GM19193 (cell line): ENCODE results near the gene SC5D.
A peak's percentile ranks its signal among the peaks of the same experiment; 100 is the strongest.

ENCODE experiments used
- POLR2A ChIP-seq: IDR thresholded peaks from 4 replicates; pipeline ENCODE4 v1.6.1; 2011; ENCODE audit not compliant: insufficient read depth, insufficient read length; ENCODE audit errors: extremely low read depth

The SC5D gene, protein sequence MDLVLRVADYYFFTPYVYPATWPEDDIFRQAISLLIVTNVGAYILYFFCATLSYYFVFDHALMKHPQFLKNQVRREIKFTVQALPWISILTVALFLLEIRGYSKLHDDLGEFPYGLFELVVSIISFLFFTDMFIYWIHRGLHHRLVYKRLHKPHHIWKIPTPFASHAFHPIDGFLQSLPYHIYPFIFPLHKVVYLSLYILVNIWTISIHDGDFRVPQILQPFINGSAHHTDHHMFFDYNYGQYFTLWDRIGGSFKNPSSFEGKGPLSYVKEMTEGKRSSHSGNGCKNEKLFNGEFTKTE

GRCh38 chr11:121292495-121293287 is at the start of gene SC5D:
TSS of gene SC5D (plus strand) at chr11:121292771. CDS start at chr11:121303376, 10,605 bp downstream.
- peak; percentile 91 for TF ChIP-seq POLR2A

GRCh38 chr11:121244884-121245283 is 47.7 kb upstream of the SC5D start:
- TF ChIP-seq POLR2A: no peak

DNA sequence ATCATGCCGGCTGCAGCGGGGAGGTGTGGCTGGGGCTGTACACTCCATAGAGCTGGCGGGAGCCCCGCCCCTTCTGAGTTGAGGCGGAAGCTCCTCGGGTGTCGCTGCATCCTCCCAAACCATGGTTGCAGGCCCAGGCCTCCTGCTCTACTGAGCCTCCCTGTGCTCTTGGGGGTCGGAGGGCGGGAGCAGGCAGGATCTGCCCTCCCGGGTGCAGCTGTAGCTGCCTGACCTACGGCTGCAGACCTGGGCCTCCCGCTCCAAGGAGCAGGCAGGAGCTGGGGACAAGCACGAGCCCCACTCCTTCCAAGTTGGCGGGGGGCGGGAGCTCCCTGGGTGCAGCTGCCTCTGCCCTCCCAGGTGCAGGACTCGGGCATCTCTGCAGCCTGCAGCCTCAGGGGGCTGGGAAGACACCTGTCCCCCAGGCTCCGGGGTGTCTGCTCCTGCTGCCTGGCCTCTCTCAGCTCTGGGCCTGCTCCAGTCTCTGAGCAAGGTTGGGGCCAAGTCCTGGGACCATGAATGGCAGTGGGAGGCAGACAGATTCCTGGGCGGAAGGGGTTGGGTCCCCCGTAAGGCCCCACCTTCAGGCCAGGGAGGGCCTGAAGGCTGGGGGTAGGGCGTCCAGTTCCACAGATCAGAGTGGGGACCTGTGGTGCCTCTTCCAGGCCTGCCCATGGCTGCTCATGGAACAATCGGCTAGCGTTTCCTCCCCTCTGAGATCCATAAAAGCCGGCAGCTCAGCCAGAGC is 46.4 kb upstream of the SC5D start:
- TF ChIP-seq POLR2A: no peak

DNA sequence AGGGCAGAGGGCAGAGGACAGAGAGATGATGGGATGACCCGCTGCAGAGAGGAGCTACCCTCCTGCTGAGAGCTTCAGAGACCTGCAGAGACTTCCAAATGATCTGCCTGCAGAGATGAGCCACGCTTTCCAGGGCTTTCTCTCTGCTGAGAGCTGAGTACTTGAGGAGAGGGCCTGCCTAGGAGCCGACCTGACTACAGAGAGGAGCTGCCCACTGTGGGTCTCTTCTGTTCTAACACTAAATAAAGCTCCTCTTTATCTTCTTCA is 45.9 kb upstream of the SC5D start:
- TF ChIP-seq POLR2A: no peak

DNA sequence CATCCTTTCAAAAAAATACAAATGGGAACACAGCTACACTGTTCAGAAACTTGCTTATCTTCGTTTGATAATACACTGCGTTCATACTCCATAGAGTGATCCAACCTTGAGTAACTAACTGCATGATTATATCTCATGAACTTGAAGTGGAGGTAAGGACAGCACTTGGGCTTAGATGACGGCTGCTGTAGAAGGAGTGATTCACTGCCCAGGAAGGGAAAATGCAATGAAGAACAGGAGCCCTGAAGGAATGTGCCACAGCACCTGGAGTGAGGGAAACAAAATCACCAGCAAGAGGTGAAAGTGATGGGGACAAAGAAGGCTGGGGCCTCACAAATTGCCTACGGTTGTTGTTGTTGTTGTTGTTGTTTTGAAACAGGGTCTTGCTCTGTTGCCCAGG is 44.1 kb upstream of the SC5D start:
- no peak for TF ChIP-seq POLR2A

DNA sequence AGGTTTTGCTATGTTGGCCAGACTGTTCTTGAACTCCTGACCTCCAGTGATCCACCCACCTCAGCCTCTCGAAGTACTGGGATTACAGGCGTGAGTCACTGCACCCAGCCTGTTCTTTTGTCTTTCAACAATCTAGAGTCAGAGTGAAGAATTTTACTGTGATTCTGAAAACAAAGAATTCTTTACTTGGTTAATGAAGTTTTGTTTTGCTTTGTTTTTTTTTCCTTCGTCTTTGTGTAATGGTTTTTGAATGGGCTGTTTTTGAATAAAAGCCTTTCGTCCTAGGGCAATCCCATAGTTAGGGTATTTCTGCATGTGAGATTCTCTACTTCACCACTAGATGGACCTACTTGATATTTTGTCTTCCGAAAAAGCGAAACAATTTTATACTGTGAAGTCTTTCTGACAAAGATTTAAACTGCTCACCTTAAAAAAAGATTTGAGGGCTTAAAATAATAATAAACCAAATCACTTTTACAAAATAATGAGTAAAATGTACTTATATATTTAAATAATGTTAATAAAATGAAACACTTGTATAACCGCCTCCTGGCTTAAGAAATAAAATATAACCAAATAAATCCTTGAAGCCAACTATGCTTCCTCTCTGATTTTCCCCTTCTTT is 43.4 kb upstream of the SC5D start:
- no peak for TF ChIP-seq POLR2A

GRCh38 chr11:121250843-121251242 is 41.7 kb upstream of the SC5D start:
- TF ChIP-seq POLR2A: no peak

DNA sequence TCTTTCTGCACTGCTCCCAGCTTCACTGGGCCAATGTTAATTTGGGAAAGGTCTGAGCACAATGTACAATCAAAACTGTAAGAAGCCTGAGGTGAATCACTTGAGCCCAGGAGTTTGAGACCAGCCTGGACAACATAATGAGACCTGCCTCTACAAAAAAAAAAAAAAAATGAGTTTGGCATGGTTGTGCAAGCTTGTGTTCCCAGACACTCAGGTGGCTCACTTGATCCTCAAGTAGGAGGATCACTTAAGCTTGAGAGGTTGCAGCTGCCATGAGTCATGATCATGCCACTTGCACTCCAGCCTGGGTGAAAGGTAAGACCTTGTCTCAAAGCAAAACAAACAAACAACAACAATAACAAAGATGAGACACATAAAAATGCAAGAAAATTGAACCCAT is 38.6 kb upstream of the SC5D start:
- TF ChIP-seq POLR2A: no peak

- no peak for TF ChIP-seq POLR2A
Measured at GRCh38 chr11:121254756-121255155, 37.8 kb upstream of the SC5D start.

DNA sequence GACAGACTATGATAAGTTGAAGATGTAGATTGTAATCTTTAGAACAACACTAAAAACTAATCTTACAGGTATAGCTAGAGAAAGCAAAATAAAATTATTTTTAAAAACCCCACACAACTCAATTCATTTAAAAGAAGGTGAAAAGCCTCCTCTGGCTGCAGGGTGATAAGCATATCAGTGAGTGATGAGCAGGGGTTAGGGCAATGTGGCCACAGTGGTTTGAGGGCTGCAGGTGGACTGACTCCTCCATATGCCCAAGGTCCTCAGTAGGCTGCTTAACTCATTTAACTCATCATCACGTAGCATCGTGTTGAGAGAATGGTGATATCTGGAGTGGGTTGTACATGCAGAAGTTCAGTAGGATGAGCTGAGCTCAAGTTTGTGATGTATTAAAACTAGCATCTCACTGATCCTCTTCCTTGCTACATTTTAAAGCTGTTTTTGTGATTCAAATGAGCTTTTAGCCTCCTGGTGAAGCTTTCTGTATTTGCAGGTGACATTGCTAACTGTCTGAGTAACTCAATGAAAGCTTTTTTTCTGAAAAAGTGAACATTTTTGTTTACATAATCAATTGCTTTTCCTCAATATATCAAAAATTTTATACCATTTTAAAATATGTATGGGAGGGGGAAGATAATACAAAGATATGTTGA is 37.0 kb upstream of the SC5D start:
- no peak for TF ChIP-seq POLR2A

DNA sequence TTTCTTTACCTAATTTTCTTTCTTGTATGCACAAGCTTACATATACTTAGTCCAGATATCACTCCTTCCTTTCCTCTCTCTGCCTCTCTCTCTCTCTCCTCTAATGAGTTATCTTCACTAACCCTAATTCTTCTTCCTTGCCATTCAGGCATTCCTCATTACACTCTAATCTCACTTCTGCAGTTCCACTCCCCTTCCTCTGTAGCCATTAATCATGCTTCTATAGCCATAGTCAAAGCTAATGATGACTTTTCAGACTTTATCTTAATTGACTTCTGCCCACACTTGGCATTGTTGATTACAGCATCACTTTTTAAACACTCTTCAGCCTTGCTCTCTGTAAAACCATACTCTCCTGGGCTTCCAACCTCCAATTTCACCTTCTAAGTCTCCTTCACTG is 35.3 kb upstream of the SC5D start:
- TF ChIP-seq POLR2A: no peak

- no peak for TF ChIP-seq POLR2A
Measured at GRCh38 chr11:121257976-121258375, 34.6 kb upstream of the SC5D start.

- TF ChIP-seq POLR2A: no peak
Measured at GRCh38 chr11:121265586-121265985, 27.0 kb upstream of the SC5D start.

- TF ChIP-seq POLR2A: no peak
Measured at GRCh38 chr11:121268581-121268980, 24.0 kb upstream of the SC5D start.

DNA sequence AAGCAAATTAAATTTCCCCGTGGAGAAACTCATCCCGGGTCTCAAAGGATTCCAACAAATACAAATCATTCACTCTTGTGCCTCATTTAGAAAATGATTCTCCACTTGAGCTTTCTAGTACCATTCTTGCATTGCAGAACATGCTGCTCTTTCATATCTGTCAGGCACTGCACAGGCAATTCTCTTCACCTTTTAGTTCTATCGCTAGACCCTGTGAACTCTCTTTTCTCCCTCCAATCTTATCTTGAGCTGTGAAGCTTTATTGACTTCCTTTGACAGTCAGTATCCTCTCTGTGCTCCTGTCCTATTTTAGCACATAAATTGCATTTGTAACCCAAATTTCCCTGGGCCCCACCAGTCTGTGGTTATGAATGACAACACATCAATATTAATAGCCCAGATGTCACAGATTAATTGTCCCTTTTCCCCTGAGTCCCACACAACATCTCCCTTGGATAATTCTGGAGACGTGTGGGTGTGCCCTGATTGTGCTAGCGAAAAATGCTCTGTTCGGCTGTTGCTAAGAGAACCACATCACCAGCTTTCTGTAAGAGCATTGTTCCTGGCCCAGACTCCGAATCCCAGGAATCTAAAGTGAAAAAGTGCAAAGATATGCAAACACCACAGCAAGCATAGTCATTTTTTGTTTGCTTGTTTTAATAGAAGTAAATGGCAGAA is 22.4 kb upstream of the SC5D start:
- no peak for TF ChIP-seq POLR2A

DNA sequence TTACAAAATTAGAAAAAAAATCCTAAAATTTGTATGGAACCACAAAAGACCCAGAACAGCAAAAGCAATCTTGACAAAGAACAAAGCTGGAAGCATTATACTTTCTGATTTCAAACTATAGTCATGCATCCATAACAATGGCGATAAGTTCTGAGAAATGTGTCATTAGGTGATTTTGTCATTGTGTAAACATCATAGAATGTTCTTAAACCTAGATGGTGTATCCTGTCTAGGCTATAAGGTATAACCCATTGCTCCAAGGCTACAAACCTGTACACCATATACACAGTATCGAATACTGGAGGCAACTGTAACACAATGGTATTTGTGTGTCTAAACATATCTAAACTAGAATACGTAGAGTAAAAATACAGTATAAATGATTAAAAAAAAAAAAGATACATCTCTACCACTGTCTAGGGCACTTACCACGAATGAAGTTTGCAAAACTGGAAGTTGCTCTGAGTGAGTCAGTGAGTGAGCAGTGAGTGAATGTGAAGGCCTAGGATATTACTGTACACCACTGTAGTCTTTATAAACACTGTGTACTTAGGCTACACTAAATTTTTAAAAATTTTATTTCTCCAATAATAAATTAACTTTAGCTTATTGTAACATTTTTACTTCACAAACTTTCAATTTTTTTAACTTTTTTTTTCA is 18.1 kb upstream of the SC5D start:
- no peak for TF ChIP-seq POLR2A
